NB4 (cell line): ENCODE measurements around the gene TGFA.

Experiments used
- MYC ChIP-seq: IDR thresholded peaks from 2 replicates; pipeline ENCODE4 v1.6.1; 2011; ENCODE audit warnings: low read depth, low read length
- POLR2A ChIP-seq: IDR thresholded peaks from 2 replicates; pipeline ENCODE4 v1.6.1; 2011; ENCODE audit warnings: mild to moderate bottlenecking; ENCODE audit not compliant: insufficient read length; ENCODE audit errors: extremely low read depth
- TF ChIP-seq, protein P1 (sequence below): IDR thresholded peaks from one replicate; pipeline ENCODE4 v1.5.1; 2012; ENCODE audit warnings: low read depth, low read length

DNA sequence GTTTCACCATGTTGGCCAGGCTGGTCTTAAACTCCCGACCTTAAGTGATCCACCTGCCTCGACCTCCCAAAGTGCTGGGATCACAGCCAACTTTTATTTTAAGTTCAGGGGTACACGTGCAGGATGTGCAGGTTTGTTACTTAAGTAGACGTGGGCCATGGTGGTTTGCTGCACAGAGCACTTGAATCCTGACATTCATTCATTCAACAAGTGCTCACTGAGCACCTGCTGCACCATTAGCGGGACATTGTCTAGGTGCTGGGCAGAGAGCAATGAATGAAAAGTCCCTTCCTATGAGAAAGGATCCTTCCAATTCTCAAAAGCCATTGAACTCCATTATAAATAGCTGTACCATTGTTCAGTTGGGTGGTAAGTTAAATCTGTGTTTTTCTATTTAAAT lies 31.0 kb downstream of the TGFA start:
- TF ChIP-seq, protein P1, sequence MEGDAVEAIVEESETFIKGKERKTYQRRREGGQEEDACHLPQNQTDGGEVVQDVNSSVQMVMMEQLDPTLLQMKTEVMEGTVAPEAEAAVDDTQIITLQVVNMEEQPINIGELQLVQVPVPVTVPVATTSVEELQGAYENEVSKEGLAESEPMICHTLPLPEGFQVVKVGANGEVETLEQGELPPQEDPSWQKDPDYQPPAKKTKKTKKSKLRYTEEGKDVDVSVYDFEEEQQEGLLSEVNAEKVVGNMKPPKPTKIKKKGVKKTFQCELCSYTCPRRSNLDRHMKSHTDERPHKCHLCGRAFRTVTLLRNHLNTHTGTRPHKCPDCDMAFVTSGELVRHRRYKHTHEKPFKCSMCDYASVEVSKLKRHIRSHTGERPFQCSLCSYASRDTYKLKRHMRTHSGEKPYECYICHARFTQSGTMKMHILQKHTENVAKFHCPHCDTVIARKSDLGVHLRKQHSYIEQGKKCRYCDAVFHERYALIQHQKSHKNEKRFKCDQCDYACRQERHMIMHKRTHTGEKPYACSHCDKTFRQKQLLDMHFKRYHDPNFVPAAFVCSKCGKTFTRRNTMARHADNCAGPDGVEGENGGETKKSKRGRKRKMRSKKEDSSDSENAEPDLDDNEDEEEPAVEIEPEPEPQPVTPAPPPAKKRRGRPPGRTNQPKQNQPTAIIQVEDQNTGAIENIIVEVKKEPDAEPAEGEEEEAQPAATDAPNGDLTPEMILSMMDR = no peak
- no peak for TF ChIP-seq MYC
- TF ChIP-seq POLR2A = no peak
